Tibial artery (tissue), 4 donors: Measurements from ENCODE around the gene RAD54L.
"Not testable (repeated sequence)": the region's sequence is repeated elsewhere in the genome, so short reads cannot be mapped to it uniquely, and the experiment has no call there.

ENCODE experiments used
- DNase-seq, 2 donors: peaks; one replicate each; pipeline ENCODE4 v3.0.0-alpha.2; 2019
- H3K27ac ChIP-seq, 2 donors: fragments of 200-600 bp; sonication (generic) in 1 of 2; 1 replicate in 1 of 2; 2 replicates in 1 of 2; pipeline ENCODE4 v1.5.1; 2018 to 2019; ENCODE audit warnings: mild to moderate bottlenecking in 1 of 2
- H3K27me3 ChIP-seq, 2 donors: fragments of 200-600 bp; sonication (generic) in 1 of 2; one replicate each; pipeline versions ENCODE4 v1.5.1 to v1.6.0; 2016 to 2019
- H3K36me3 ChIP-seq, 3 donors: fragments of 200-600 bp; sonication (generic) in 2 of 3; one replicate each; pipeline ENCODE4 v1.5.1; 2016 to 2019; ENCODE audit warnings: mild to moderate bottlenecking in 2 of 3
- H3K4me1 ChIP-seq, 4 donors: fragments of 200-600 bp; sonication (generic) in 2 of 4; 1 replicate in 3 of 4; 2 replicates in 1 of 4; pipeline ENCODE4 v1.5.1; 2016 to 2019
- H3K4me3 ChIP-seq, 2 donors: fragments of 200-600 bp; sonication (generic) in 1 of 2; 1 replicate in 1 of 2; 2 replicates in 1 of 2; pipeline ENCODE4 v1.5.1; 2018 to 2019; ENCODE audit warnings: mild to moderate bottlenecking in 2 of 2
- H3K9me3 ChIP-seq, 3 donors: fragments of 200-600 bp; sonication (generic) in 1 of 3; one replicate each; pipeline ENCODE4 v1.5.1; 2016 to 2019
- intact Hi-C: fragments of 100-400 bp; cut with DNase I; formaldehyde crosslinking; loops from one replicate; pipeline ENCODE4 v1.15.0; 2023; ENCODE audit warnings: low total_unique reads
- TF ChIP-seq, protein P1 (sequence below), 2 experiments: fragments of 200-600 bp in 1 of 2; fragments of 450-650 bp in 1 of 2; IDR thresholded peaks; one replicate each; pipeline ENCODE4 v1.5.1; 2017 to 2019; ENCODE audit warnings: antibody characterized with exemption in 2 of 2, mild to moderate bottlenecking in 1 of 2, moderate library complexity in 1 of 2

Gene RAD54L

DNA sequence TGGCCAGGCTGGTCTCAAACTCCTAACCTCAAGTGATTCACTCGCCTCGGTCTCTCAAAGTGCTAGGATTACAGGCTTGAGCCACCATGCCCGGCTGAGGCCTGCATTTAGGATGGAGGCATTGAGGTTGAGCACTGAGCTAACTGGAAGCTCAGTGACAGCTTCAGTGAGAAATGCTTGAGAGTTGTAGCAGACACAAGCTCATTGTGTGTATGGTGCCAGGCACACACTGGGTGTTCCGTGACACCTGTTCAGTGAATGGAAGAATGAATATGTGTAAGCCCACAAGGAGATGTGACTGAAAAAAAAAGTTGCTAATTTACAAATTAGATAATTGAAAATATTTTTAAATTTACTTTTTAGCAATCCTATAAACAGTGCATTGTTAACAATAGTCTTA, 22.6 kb upstream of the RAD54L start:
- intact Hi-C loops: loop anchor here (5.0 kb wide), 1 partner anchor 188 kb away; no protein-coding TSS in a partner anchor

DNA sequence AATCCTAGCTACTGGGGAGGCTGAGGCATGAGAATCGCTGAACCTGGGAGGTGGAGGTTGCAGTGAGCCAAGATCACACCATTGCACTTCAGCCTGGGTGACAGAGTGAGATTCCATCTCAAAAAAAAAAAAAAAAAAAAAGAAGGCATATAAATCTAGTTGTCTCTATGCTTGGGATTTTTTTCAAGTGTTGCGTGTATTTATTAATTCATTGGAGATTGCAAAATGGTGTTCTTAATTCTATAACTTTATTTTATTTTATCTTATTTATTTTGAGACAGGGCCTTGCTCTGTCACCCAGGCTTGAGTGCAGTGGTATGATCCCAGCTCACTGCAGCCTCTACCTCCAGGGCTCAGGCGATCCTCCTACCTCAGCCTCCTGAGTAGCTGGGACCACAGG, 16.3 kb upstream of the RAD54L start:
- DNase-seq, H3K27ac ChIP-seq, intact Hi-C loops, H3K4me3 ChIP-seq, H3K27me3 ChIP-seq, H3K9me3 ChIP-seq, H3K4me1 ChIP-seq, H3K36me3 ChIP-seq: not testable (repeated sequence)

More for the DNA sequence above, 22.6 kb upstream of the RAD54L start:
- no peak for DNase-seq
- H3K36me3 ChIP-seq: peaks cover 0 to 16% (median 15%) of the 10 kb centered on the region in 3 donors
- no peak overlapping the region for H3K27ac ChIP-seq
- TF ChIP-seq, protein P1, sequence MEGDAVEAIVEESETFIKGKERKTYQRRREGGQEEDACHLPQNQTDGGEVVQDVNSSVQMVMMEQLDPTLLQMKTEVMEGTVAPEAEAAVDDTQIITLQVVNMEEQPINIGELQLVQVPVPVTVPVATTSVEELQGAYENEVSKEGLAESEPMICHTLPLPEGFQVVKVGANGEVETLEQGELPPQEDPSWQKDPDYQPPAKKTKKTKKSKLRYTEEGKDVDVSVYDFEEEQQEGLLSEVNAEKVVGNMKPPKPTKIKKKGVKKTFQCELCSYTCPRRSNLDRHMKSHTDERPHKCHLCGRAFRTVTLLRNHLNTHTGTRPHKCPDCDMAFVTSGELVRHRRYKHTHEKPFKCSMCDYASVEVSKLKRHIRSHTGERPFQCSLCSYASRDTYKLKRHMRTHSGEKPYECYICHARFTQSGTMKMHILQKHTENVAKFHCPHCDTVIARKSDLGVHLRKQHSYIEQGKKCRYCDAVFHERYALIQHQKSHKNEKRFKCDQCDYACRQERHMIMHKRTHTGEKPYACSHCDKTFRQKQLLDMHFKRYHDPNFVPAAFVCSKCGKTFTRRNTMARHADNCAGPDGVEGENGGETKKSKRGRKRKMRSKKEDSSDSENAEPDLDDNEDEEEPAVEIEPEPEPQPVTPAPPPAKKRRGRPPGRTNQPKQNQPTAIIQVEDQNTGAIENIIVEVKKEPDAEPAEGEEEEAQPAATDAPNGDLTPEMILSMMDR (IDR thresholded peaks at IDR 0.05): no peak
- peaks cover 0 to 3% (median 0%) of the 10 kb centered on the region in 4 donors for H3K4me1 ChIP-seq
- no peak overlapping the region for H3K4me3 ChIP-seq
- H3K27me3 ChIP-seq: no peaks in the 10 kb centered on the region
- H3K9me3 ChIP-seq: no peaks in the 10 kb centered on the region

DNA sequence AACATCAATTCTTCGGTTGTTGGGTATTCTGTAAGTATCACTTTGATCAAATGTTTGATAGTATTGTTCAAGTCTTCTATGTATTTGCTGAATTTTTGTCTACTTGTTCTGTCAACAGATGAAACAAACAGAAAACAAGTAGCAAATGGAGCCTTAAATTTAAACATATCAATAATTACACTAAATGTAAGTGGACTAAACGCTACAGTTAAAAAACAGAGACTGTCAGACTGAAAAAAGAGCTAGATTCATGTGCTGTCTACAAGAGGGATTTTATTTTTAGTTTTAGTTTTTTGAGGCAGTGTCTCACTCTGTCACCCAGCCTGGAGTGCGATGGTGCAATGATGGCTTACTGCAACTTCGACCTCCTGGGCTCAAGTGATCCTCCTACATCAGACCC, 10.7 kb upstream of the RAD54L start:
- Histone ChIP-seq H3K36me3 (no peaks in the 10 kb centered on the region), H3K4me1 (no peaks in the 10 kb centered on the region), H3K27ac (no peak overlapping the region), H3K9me3 (no peaks in the 10 kb centered on the region), H3K27me3 (no peaks in the 10 kb centered on the region), H3K4me3 (no peak overlapping the region)
- intact Hi-C loops: no loop called here
- DNase-seq: no peak
- TF ChIP-seq, protein P1 (IDR thresholded peaks at IDR 0.05): no peak

DNA sequence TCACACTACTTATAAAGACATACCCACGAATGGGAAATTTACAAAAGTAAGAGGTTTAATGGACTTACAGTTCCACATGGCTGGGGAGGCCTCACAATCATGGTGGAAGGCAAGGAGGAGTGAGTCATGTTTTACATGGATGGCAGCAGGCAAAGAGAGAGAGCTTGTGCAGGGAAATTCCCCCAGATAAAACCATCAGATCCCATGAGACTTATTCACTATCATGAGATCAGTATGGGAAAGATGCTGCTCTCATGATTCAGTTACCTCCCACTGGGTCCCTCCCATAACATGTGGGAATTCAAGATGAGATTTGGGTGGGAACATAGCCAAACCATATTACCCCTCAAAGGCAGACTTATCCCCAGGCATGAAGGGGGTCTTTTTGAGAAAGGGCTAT, 8.7 kb upstream of the RAD54L start:
- intact Hi-C loops, H3K4me3 ChIP-seq, H3K27me3 ChIP-seq, DNase-seq, H3K27ac ChIP-seq, H3K4me1 ChIP-seq, H3K9me3 ChIP-seq, H3K36me3 ChIP-seq: not testable (repeated sequence)

DNA sequence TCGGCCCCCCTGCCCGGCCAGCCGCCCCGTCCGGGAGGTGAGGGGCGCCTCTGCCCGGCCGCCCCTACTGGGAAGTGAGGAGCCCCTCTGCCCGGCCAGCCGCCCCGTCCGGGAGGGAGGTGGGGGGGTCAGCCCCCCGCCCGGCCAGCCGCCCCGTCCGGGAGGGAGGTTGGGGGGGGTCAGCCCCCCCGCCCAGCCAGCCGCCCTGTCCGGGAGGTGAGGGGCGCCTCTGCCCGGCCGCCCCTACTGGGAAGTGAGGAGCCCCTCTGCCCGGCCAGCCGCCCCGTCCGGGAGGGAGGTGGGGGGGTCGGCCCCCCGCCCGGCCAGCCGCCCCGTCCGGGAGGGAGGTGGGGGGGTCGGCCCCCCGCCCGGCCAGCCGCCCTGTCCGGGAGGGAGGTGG, 5.8 kb upstream of the RAD54L start:
- H3K4me1 ChIP-seq, DNase-seq, H3K36me3 ChIP-seq, H3K9me3 ChIP-seq, H3K27ac ChIP-seq, H3K4me3 ChIP-seq, H3K27me3 ChIP-seq: not testable (repeated sequence)
- intact Hi-C loops: loop anchor here (10.0 kb wide), 1 partner anchor 103 kb away; the partner anchor contains the start of gene NSUN4

DNA sequence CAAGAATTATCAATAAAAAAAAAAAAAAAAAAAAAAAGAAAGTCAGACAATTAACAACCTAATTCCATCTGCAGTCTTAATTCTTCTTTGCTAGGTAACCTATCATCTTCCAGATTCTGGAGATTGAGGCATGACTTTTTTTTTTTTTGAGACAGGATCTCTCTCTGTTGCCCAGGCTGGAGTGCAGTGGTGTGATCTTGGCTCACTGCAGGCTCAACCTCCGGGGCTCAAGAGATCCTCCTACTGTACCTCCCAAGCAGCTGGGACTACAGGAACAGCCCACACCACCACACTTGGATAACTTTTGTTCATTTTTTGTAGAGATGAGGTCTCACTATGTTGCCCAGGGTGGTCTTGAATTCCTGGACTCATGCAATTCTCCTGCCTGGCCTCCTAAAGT, 4.6 kb upstream of the RAD54L start:
- Histone ChIP-seq H3K27me3 (no peaks in the 10 kb centered on the region), H3K9me3 (no peaks in the 10 kb centered on the region), H3K4me1 (peaks cover 0 to 10% (median 9%) of the 10 kb centered on the region in 4 donors), H3K4me3 (no peak overlapping the region), H3K27ac (no peak overlapping the region), H3K36me3 (no peaks in the 10 kb centered on the region)
- TF ChIP-seq, protein P1 (IDR thresholded peaks at IDR 0.05): no peak
- no peak for DNase-seq
- intact Hi-C loops: loop anchor here (10.0 kb wide), 1 partner anchor 102 kb away; the partner anchor contains the start of gene NSUN4

DNA sequence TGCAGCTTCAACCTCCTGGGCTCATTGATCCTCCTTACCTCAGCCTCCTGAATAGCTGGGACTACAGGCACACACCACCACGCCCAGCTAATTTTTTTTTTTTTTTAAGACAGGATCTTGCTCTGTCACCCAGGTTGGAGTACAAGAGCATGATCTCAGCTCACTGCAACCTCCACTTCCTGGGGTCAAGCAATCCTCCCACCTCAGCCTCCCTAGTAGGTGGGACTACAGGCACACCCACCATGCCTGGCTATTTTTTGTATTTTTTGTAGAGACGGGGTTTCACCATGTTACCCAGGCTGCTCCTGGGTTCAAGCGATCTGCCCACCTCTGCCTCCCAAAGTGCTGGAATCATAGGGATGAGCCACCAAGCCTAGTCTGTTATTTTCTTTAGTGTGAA, 3.7 kb upstream of the RAD54L start:
- intact Hi-C loops: loop anchor here (10.0 kb wide), 1 partner anchor 101 kb away; the partner anchor contains the start of gene NSUN4
- DNase-seq, H3K36me3 ChIP-seq, H3K4me3 ChIP-seq, H3K27ac ChIP-seq, H3K27me3 ChIP-seq, H3K9me3 ChIP-seq: not testable (repeated sequence)
- peaks cover 0 to 15% (median 12%) of the 10 kb centered on the region in 4 donors for H3K4me1 ChIP-seq
